Stomach (tissue), 4 donors: ENCODE data around the gene METRN.

Source experiments
- CTCF ChIP-seq, 7 experiments: fragments of 450-650 bp in 4 of 7; fragments of 200-600 bp in 3 of 7; sonication (generic) in 3 of 7; IDR thresholded peaks; one replicate each; pipeline ENCODE4 v1.5.1; 2016 to 2019; ENCODE audit warnings: antibody characterized with exemption in 7 of 7, control low read depth in 2 of 7, mild to moderate bottlenecking in 1 of 7
- EP300 ChIP-seq: sonication (generic); formaldehyde crosslinking; IDR thresholded peaks from one replicate; pipeline ENCODE4 v1.6.1; 2017; ENCODE audit warnings: antibody characterized with exemption
- POLR2A ChIP-seq, 4 donors: fragments of 450-650 bp; IDR thresholded peaks; one replicate each; pipeline ENCODE4 v1.6.1; 2016; ENCODE audit warnings: antibody characterized with exemption in 4 of 4, control low read depth in 2 of 4, mild to moderate bottlenecking in 1 of 4, moderate library complexity in 1 of 4
- POLR2AphosphoS5 ChIP-seq, 3 donors: sonication (generic); formaldehyde crosslinking; IDR thresholded peaks; one replicate each; pipeline ENCODE4 v1.6.1; 2016; ENCODE audit warnings: antibody characterized with exemption in 3 of 3

GRCh38 chr16:727291-727977 lies 12.5 kb downstream of the METRN start:
- TF ChIP-seq CTCF (IDR thresholded peaks at IDR 0.05) (no peak), POLR2A (IDR thresholded peaks at IDR 0.05) (no peak), EP300 (no peak), POLR2AphosphoS5 (IDR thresholded peaks at IDR 0.05) (no peak)
